ENCODE results near the gene VANGL1. TPM values are rescaled to one million over a fixed set of nuclear protein-coding genes. Genes with fewer than 3 reads are reported as not detected.

Gene VANGL1
- total and polyA plus RNA-seq, 2 of the 8 experiments (the other 6 are each of a cell fraction or from before 2014, with no cell fraction given): 9.4 to 13.4 TPM

DNA sequence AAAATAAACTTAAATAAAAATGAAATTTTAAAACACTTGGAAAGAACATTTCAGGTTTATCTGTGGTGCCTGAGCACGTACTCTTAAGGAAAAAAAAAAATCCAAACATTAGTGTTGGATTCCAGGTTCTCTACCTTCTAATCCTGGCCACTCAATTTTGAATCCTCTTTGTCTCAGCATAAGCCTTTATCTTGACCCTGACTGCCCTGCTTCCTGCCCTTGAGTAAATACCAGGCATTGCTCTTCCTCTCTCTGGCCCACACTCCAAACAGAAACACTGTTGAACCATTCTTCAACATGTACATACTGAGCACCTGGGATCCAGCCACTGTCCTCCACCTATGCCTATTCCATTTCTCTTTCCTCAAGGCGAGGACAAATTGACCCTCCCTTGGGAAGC is 11.4 kb upstream of the VANGL1 start:
- no peaks in the 10 kb centered on the region for H3K9me3 ChIP-seq (ENCODE audit: insufficient read depth in 2 of 2, low read depth in 1 of 2, low read length in 1 of 2)
- POLR2A ChIA-PET (ENCODE audit: partially characterized antibody): no interaction called here
- H2BK12ac ChIP-seq (ENCODE audit: low read depth, low read length): peak overlapping the region; percentile 18; the same call in 1 of the 2 replicates
- H2BK20ac ChIP-seq (ENCODE audit: low read length): peak overlapping the region; percentile 11; the same call in 1 of the 2 replicates
- H2AK5ac ChIP-seq (ENCODE audit: low read depth, low read length): peak overlapping the region; percentile 44; the same call in 1 of the 2 replicates
- H3K23ac ChIP-seq (ENCODE audit: insufficient read length): no peak overlapping the region
- H3K79me2 ChIP-seq (ENCODE audit: control insufficient read depth in 1 of 2, insufficient read depth in 2 of 2, low read length in 2 of 2): no peaks in the 10 kb centered on the region
- 80% methylated on average over 2 of the region's 2 CpGs; no CpG with 5 or more reads in 1 of the 2 experiments for WGBS, 2 experiments (ENCODE audit: extremely low coverage in 1 of 2, insufficient coverage in 1 of 2, insufficient read length in 1 of 2, insufficient replicate concordance in 2 of 2, low coverage in 1 of 2, low lambda C conversion rate in 2 of 2, missing lambda C conversion rate in 1 of 2)
- H3K23me2 ChIP-seq (ENCODE audit: low read depth, low read length): no peaks in the 10 kb centered on the region
- no peaks in the 10 kb centered on the region for H3K36me3 ChIP-seq (ENCODE audit: control insufficient read depth in 2 of 4, insufficient read depth in 4 of 4, low read length in 3 of 4)
- peak overlapping the region; percentile 36 for H4K91ac ChIP-seq (replicated peaks; ENCODE audit: insufficient read length, low read length)
- no peak overlapping the region for H3K56ac ChIP-seq (replicated peaks; ENCODE audit: insufficient read length, low read depth, low read length)
- no peak overlapping the region for H3K18ac ChIP-seq (ENCODE audit: extremely low read depth, low read length)
- H3K27ac ChIP-seq (ENCODE audit: low read depth, low read length): no peak overlapping the region
- no peak overlapping the region for H4K8ac ChIP-seq (ENCODE audit: extremely low read depth, insufficient read depth, low read length)
- peak overlapping the region; percentile 18; the same call in 1 of the 2 replicates for H2BK5ac ChIP-seq (ENCODE audit: low read depth, low read length)
- no peak overlapping the region for H3K4me2 ChIP-seq (ENCODE audit: insufficient read depth in 1 of 2, low read depth in 2 of 2, low read length in 2 of 2)
- no peak overlapping the region for H2AFZ ChIP-seq (ENCODE audit: low read length)
- H4K5ac ChIP-seq (ENCODE audit: insufficient read length, low read depth, low read length): no peak overlapping the region
- no peaks in the 10 kb centered on the region for H4K20me1 ChIP-seq (replicated peaks in 1 of 2; ENCODE audit: control insufficient read depth in 1 of 2, insufficient read depth in 2 of 2, low read length in 2 of 2)
- no peak for DNase-seq (ENCODE audit: low read depth in 1 of 2, low spot score in 2 of 2)
- FAIRE-seq: no peak
- peaks cover 4 to 11% (median 6%) of the 10 kb centered on the region in 4 experiments; a peak in 5 of 7 replicates for H3K4me1 ChIP-seq (replicated peaks in 1 of 4; ENCODE audit: control insufficient read depth in 3 of 4, insufficient read depth in 4 of 4, low read length in 3 of 4)
- H3K4me3 ChIP-seq (ENCODE audit: extremely low read depth in 1 of 4, insufficient read depth in 2 of 4, low read depth in 3 of 4, low read length in 4 of 4): no peak overlapping the region
- H3K9ac ChIP-seq (replicated peaks in 1 of 4; ENCODE audit: extremely low read depth in 1 of 4, low read depth in 3 of 4, low read length in 3 of 4): no peak overlapping the region
- H3K14ac ChIP-seq (ENCODE audit: insufficient read length): no peak overlapping the region
- H3K27me3 ChIP-seq (replicated peaks in 1 of 4; ENCODE audit: control insufficient read depth in 3 of 4, extremely low read depth in 1 of 4, insufficient read depth in 3 of 4, low read length in 3 of 4): no peaks in the 10 kb centered on the region; a peak in 1 of 7 replicates
- H2BK15ac ChIP-seq (ENCODE audit: low read length): no peak overlapping the region
- peak overlapping the region; percentile 27 for H2BK120ac ChIP-seq (replicated peaks; ENCODE audit: low read depth, low read length)
- CTCF ChIA-PET (ENCODE audit: partially characterized antibody): interaction anchor here (0.6 to 0.8 kb wide), 2 partner anchors 21 to 509 kb away, joined by 3 to 4 read pairs; no protein-coding TSS in a partner anchor
- no peak overlapping the region for H3K4ac ChIP-seq (replicated peaks; ENCODE audit: insufficient read length, low read depth, low read length)
- no peaks in the 10 kb centered on the region for H3K79me1 ChIP-seq (ENCODE audit: low read depth, low read length)
- no peak for TF ChIP-seq SUZ12 (IDR thresholded peaks at IDR 0.05; ENCODE audit: low read length)
- no peak for TF ChIP-seq ASH2L (IDR thresholded peaks at IDR 0.05; ENCODE audit: low read length)
- TF ChIP-seq BACH1 (IDR thresholded peaks at IDR 0.05; ENCODE audit: low read length): no peak
- TF ChIP-seq, protein P1, sequence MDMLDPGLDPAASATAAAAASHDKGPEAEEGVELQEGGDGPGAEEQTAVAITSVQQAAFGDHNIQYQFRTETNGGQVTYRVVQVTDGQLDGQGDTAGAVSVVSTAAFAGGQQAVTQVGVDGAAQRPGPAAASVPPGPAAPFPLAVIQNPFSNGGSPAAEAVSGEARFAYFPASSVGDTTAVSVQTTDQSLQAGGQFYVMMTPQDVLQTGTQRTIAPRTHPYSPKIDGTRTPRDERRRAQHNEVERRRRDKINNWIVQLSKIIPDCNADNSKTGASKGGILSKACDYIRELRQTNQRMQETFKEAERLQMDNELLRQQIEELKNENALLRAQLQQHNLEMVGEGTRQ (IDR thresholded peaks at IDR 0.05; ENCODE audit: low read length): no peak
- TF ChIP-seq CBX5 (IDR thresholded peaks at IDR 0.05; ENCODE audit: low read depth, low read length): no peak
- TF ChIP-seq SRF (IDR thresholded peaks at IDR 0.05; ENCODE audit: low read depth, low read length): no peak
- no peak for TF ChIP-seq GTF2F1 (IDR thresholded peaks at IDR 0.05; ENCODE audit: borderline replicate concordance, low read depth, low read length)
- no peak for TF ChIP-seq SP1 (IDR thresholded peaks at IDR 0.05; ENCODE audit: low read depth, low read length)
- no peak for TF ChIP-seq BCL11A (IDR thresholded peaks at IDR 0.05; ENCODE audit: low read depth in 2 of 2, low read length in 2 of 2)
- TF ChIP-seq, protein P2, sequence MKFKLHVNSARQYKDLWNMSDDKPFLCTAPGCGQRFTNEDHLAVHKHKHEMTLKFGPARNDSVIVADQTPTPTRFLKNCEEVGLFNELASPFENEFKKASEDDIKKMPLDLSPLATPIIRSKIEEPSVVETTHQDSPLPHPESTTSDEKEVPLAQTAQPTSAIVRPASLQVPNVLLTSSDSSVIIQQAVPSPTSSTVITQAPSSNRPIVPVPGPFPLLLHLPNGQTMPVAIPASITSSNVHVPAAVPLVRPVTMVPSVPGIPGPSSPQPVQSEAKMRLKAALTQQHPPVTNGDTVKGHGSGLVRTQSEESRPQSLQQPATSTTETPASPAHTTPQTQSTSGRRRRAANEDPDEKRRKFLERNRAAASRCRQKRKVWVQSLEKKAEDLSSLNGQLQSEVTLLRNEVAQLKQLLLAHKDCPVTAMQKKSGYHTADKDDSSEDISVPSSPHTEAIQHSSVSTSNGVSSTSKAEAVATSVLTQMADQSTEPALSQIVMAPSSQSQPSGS (IDR thresholded peaks at IDR 0.05; ENCODE audit: low read length): no peak
- TF ChIP-seq BRCA1 (IDR thresholded peaks at IDR 0.05; ENCODE audit: low read depth, low read length): no peak
- TF ChIP-seq NRF1 (IDR thresholded peaks at IDR 0.05; ENCODE audit: low read depth, low read length): no peak

Data from H1 (cell line).